ENCODE results near the gene GALNT10.

GALNT10 gene

DNA sequence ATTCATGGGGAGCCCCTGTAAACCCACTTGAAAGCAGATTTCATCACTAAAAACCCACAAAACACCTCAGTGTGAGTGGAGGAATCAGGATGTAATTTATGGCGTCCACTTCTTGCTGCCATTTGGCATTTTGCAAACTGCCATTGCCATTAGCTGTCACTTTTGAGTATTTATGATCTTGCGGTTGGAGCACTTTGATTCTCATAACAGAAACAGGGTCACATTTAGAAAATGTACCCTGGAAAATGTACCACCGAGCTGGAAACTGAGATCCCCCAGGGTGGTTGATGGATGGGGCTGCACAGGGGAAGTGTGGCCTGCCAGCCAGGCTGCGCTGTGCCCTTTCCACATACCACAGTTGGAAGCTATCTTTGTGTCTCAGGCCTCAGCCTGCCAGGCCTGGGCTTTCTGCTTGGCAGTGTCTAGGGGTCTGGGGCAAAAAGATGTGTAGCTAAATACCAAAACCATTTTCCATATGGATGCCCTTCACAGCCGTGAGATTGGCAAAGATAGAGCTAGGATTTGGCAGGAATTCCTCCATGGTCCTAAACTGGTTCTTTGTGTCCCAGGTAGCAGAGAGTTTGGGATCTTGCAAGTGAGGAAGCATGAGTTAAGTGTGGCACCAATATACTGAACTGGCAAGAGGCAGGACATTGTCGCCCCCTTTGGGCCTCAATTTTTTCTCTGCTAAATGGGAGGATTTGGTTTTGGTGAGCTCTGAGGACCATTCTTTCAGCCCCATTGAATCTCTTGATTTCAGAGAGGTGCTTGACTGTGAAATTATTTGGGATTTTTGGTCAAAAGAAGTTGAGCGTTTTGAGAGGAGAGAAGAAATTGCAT, 46.2 kb downstream of the GALNT10 start:
- DNase-seq: no peak

DNA sequence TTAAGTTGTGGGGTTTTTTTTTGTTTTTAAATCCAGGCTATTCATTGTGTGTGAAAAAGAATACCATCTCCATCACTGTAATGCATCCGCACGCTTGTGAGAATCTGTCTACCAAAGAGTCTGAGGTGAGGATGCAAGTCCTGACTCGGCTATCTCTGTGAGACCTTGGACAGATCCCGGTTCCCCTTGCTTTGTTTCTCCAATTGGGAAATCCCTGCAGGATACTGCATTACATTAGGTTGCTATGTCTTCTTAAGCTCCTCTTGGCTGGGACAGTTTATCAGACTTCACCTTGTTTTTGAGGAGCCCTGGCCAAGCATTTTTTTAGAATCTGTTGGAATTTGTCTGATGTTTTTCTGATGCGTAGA, 46.8 kb downstream of the GALNT10 start:
- DNase-seq: no peak

DNA sequence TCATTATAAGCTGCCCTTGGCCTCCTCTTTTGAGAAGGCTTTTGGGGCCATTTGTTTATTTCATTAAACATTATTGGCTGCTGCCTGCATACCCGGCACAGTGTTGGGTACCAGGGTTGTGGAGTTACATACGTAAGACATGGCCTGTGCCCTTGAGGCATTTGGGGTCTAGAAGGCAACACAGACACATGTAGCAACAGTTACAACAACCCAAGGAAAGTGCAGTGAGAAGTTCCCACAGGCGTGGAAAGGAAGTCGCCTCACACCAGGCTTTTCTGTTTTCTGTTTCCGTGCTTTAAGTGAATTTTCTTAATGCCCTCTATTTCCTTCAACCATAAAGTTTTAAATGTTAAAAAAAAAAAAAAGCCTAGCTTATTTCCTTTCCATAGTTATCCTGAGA, 47.4 kb downstream of the GALNT10 start:
- no peak for DNase-seq

DNA sequence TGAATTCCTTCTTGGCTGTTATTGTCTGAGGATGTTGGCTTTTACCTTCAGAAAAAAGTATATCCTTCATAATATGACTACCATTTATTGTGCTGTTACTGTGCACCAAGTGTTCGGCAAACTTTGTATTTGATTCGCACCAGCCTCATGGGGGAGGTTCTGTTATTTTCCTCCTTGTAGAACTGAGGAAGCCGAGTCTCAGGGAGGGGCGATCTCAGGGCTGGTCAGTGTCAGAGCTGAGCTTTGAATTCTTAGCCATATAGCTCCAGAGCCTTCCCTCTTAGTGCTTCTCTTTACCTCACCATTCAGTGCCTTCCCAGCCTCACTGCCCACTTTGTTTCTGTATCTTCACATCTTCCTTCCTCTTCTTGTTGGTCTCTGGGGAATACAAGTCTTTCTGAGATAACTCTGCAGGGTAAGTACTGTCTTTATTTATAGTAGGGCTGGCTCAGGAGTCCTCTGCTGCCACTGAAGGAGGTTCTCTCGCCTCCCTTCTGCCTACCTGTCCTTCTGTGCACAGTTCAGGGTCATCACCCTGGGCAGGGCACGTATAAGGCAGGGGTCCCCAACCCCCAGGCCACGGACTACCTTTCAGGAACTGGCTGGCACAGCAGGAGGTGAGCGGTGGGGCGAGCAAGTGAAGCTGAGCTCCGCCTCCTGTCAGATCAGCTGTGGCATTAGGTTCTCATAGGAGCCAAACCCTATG, 48.4 kb downstream of the GALNT10 start:
- no peak for DNase-seq

DNA sequence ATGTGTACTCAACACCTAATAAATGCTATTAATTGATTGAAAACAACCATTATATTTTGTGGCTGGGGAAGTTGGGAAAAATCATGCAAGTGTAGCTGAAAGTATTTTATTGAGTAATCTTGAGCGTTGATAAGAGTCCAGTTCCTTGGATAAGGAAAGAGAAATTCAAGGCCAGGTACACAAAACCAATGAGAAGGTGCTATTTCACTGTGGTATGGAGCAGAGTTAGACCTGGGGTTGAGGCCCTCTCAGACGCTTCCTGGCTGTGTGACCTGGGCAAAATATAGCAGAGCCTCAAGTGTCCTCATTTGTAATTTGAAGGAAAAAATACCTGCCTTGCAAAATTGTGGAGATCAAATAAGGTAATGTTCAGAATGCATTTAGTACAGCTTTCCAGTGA, 50.1 kb downstream of the GALNT10 start:
- DNase-seq: no peak

DNA sequence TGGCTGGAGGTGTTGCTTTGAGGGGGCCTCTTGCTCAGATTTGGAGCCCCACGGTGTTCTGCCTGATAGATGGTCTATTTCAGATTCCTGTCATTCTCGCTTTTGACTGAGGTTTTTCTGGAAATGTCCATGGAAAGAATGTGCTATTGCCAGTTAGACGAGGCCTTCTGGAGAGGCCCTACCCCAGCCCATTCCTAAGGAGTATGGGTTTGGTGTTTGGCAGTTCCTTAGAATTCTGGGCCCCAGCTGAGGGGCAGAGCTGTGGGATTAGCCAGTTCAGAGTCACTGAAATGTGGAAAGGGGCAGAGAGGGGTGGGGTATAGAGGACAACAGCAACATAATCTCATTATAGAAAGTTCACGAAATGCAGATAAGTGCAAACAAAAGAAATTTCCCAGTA, 50.5 kb downstream of the GALNT10 start:
- no peak for DNase-seq

DNA sequence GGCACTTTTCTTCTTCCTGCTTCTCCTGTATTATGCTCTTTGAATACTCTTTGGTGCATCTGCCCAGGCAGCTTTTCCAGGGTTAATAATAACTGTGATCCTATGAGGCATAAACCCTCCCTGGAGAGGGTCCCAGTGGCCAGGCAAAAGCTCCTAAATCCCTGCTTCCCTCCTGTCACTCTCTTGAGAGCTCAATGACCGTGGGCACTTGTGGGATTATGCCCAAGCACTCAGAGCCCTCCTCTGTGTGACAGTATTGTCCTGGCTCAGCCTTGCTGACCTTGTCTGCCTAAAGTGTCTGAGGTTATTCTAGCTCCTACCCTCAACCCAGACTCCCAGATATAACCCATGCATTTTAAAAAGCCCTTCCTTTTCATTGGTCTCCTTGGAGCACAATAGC, 51.9 kb downstream of the GALNT10 start:
- DNase-seq: no peak

DNA sequence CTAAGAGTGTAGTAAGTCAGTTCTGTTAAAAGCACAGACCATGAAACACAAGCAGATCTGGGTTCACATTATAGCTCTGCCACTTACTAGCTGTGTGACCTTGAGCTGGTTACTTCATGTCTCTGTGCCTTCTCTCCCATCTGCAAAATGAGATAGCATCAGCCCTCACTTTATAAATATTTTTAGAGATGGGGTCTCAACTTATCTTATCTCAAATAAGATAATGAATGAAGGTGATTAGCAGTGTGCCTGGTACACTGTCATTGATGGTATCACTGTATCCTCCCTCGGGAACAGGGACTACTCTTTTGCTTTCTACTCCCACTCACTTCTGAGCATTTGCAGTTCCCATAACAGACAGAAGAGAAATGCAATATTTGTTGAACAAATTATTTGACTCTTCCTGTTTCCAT, 52.4 kb downstream of the GALNT10 start:
- no peak for DNase-seq

DNA sequence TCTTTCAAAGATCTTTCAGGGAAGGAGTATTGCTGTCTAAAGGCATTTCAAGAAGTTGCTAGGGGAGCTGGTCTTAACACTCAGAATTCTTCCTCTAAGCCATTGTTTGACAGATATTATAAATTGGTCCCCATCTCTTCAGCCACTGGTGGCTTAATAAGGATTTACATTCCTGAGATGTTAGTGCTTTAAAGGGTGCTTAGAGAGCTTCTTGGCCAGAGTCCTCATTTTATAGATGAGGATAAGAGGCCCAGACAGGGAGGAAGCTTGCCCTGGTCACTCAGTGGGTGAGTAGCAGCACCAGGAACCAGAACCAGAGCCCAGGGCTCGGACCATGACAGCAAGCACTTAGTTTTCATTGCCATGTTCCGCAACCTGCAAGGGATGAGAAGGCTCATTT, 53.2 kb downstream of the GALNT10 start:
- DNase-seq: no peak

DNA sequence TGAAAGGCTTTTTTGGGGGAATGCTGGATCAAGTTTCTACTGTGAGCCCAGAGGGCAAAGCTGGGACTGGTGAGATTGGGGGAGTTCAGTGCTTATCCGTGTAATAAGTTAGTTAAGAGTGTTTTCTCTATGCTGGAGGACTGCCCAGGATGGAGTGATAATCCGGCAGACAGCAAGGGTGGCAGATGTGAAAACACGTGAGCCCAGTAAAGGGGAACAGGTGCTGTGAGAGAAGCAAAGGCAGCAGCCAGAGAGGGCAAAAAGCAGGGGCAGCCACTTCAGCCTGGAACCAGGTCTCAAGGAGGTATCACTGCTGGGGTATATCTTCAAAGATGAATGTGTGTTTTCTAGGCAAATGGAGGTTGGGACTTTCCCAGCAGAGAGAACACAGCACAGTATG, 53.9 kb downstream of the GALNT10 start:
- DNase-seq: no peak

DNA sequence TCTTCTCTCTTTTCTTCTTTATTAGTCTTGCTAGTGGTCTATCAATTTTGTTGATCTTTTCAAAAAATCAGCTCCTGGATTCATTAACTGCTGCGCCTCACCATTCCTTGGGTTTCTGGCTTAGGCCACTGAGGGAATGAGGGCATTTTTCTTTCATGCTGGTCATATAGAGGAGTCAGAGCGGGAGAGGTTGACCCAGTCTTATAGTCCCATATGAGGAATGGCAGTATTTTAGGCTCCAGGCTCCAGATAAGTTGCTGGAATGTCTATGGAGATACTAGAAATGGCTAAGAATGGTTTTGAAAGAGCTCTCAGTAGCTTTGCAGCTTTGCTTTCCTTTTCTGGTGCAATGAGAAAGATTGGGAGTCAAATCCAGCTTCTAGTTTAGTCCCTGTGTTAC, 58.2 kb downstream of the GALNT10 start:
- DNase-seq: no peak

DNA sequence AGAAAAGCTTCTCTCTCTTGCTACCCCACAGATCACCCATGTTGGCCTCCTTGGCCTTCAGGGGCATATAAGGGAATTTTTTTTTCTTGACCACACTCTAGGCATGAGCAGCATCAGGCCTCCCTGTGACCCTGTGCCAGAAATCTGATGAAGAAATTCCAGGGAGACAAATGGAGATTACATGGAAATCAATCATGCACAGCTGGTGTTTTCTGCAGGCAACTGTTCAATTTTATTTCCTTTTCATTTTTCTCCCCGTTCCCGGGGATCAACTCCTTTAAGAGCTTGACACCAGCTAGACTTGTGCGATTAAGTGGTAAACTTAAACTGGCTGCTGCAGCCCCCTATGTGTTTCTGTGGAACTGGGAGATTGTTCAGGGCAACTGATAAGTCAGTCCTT, 59.3 kb downstream of the GALNT10 start:
- DNase-seq: no peak

DNA sequence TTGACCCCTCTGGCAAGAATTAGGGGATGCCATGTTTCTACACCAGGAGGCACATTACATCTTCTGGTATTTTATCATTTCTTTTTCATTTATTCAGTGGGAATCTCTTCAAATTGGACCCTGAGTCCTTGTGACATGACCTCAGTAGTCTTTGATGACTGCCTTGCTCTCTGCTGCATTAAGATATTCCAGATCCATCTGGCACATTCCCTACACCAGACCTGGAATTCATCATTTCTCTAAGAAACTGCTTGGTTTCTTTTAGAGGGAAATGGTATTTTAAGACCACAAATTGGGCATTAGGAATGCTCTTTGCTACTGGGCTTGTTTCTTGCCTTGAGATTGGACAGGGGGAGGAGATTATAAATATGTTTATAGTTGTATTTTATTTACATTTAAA, 61.0 kb downstream of the GALNT10 start:
- no peak for DNase-seq

DNA sequence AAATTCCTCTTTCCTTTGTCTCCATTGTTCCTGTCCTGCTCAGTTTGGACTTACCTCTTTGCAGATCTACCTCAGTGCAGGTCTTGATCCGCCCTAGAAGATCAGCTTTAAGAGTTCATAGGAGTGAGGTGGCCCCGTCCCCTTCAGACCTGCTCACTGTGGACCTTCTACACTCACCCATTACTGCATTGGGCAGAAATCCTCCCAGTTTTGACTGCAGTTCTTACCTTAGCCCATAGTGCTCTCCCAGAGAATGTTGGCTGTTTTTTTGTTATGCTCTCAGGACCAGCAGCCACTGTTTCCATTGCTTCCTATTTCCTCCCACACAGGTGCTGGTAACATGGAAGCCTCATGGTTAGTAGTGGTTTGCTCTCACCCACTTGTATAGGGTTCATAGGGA, 63.3 kb downstream of the GALNT10 start:
- no peak for DNase-seq

DNA sequence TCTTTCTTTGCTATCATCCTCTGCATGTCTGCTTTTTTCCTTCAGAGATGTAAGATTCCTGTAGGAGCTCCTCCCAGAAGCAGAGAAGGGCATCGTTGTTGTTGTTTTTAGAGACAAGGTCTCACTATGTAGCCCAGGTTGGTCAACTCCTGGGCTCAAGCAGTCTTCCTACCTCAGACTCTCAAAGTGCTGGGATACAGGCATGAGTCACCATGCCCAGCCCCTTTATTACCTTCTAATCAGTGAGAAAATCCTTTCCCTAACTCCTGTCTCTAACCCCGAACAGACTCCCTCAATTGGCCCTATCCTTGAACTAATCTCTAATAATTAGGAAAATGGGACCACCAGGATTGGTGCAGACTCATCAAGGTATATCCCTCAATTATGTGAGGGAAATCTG, 64.4 kb downstream of the GALNT10 start:
- DNase-seq: no peak

DNA sequence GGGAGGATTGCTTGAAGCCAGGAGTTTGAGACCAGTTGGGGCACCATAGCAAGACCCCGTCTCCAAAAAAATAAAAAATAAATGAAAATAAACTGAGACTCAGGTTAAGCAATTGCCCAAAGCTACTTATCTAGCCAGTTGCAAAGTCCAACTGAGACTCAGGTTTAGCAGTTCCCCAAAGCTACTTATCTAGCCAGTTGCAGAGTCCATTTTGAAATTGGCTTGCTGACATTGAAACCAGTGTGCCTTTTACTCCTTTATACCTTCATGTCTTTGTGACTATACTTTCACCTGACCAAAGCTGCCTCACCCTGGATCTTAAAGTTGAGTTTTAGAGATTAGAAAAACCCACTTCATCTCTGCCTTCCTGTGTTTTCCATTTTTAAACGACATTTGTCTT, 66.5 kb downstream of the GALNT10 start:
- DNase-seq: no peak

DNA sequence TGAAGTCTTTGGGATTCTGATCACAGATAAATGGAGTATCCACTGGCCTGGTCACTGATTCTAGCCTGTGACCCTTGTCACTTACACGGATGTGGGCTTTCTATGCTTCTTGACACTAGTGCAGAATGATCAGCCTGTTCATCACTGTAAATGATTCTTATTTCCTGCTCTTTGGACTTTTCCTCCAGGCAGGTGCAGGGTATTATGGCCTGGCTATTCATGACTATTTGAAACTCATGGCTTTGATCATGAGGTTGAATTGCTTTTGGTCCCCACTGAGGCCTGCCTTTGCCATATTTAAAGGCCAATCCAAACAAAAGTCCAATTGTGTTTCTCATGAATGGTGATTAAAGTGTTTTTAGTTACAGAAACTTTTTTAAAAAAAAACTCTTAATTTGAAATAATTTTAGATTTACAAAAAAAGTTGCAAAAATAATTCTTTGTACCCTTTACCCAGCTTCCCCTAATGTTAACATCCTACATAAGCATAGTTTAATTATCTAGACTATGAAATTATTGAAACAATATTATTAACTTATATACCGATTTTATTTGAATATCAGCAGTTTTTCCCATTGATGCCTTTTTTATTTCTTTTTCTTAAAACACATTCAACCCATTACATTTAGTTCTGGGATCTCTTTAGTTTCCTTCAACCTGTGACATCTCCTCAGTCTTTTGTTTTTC, 68.1 kb downstream of the GALNT10 start:
- no peak for DNase-seq

DNA sequence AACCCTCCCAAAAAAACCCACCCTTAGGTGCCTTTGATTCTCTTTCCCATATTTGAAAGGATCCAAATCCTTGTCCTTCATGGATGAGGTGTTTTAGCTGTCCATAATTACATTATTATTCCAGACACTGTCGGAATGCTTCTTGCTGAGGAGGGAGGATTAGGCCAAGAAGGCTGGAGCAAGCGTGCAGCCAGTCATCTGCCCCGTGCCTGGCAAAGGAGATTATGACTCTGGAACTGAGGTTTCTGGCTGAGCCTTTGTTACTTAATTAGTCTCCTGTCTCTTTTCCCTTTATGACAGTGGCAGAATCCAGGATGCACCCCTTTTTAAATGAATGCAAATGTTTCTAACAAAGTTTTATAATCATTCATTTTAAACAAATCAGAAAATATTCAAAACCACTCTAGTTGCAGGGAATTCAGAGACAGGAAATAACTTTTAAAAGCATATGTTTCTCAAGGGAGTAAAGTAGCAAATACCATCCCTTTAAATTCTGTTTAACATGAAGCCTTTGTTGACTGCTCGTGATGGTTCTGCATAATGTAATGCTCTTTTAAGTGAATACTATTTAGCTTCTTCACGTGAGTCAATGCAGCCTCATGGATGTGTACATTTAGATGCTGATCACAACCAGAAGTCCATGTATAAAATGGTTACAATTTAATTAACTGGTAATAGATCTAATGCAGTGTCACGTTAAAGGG, 69.8 kb downstream of the GALNT10 start:
- no peak for DNase-seq

DNA sequence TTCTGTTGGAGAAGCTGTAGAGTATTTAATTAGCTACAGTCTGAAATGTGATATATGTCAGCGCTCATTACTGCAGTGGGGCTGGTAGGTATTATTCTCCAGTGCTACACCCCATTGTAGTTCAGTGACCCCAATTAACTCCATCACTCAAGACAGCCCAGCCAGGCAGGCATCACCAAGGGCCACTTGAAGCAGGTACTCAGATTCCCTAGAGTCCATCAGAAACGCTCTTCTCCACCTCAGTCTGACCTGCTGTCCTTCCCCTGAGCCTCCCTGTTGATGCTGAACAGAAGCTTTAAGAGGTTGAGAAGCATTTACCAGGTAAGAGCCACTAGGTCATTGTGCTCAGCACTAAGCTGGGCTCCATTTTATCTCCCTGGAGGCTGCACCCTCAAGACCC, 71.8 kb downstream of the GALNT10 start:
- DNase-seq: no peak

DNA sequence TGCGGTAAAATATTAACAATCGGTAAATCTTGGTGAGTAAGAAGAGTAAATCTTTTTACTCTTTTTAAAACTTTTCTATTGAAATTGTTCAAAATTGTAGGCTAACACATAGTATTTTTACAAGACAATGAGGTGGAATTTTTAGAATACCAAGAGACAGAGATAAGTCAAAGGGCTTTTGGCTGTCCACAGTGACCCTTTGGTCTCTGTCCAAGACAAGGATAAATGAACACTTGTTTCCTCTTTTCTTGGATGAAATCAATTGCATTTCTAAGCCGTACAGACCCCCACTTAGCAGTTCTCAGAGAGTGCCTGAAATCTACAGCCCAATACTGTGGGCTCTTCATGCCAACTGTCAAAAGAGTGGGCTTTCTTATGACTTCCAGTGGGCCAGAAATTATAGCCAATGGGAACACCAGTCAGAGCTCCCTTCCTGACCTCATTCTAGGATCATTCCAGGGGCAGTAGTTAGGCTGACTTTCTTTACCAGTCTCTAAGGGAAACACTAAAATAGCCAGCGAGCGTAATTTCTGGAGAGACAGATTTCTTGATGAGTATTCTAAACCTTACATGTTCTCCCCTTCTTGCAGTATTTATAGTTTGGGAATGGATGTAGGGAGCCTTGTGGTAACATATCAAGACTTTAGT, 74.1 kb downstream of the GALNT10 start:
- DNase-seq: no peak

DNA sequence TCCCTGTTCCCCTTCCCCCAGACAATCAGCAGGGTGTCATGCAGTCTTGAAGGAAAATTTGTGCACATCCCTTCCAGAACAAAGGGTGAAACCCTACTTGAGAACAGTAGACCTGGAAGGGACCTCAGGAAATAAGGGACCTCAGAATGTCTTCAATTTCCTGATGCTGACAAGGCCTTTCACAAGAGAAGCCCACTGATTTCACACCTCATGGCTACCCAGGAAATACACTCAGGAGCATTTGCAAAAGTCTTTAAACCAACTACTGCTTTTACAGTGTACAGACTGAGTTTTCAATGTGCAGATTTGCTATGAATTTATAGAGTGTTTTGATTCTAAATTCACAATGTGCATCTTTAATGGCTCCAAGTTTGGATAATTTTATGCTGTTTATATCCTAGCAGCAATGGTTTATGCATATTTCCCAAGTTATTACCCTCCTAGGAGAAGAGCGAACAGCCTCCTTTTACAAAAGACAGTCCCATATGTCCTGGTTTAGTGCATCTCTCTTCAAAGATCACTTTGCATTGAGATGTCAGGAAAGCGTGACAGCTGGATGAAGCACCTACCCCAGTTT, 74.8 kb downstream of the GALNT10 start:
- DNase-seq: no peak

DNA sequence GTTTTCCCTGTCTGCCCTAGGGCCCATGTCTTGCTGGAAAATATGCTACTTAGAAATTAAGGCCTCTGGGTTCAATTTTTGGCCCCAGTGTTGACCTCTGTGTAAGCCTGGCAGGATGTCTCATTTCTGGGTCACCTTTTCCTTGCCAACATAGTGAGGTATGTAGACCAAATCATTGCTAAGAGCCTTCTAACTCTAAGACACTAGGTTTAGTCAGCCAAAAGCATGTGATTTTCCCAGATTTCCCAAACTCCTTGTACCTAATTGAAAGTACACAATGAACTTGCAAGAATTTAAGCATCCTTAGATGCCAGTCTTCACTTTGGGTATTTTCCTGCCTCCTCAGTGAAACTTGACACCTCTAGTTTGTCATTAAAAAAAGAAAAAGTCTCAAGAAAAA, 77.0 kb downstream of the GALNT10 start:
- DNase-seq: no peak

DNA sequence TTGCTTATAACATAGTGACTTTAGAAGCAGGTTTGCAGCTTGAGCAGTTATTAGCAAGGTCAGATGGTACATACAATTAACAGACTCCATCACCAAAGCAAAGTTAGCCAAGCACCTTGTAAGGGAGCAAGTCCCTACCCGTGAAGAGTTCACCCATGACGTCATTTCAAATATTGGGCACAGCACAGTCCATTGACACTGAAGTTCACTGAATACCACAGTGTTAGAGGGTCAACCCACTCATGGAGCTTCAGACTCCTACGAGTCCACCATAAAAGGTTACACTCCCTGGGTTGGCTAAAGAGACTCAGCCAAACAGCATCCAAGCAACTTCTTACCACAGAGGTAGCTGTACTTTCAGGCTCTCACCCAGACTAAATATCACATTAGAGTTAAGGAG, 77.5 kb downstream of the GALNT10 start:
- DNase-seq: no peak

All from NCI-H1092 treated with DMSO at 0.1 percent for 48 hours (cell line).